Activated CD4-positive, alpha-beta T cell treated with anti-CD3 and anti-CD28 coated beads, Interleukin-2, amount 50 U/mL, for 4 hours (primary cell): ENCODE results near the gene FBXW9.
A peak's percentile ranks its signal among the peaks of the same experiment; 100 is the strongest.
"Not testable (repeated sequence)": the region's sequence is repeated elsewhere in the genome, so short reads cannot be mapped to it uniquely, and the experiment has no call there.

Source experiments
- DNase-seq, 2 experiments: peaks; one replicate each; pipeline ENCODE4 v3.0.0-alpha.2; 2020

FBXW9 gene

DNA sequence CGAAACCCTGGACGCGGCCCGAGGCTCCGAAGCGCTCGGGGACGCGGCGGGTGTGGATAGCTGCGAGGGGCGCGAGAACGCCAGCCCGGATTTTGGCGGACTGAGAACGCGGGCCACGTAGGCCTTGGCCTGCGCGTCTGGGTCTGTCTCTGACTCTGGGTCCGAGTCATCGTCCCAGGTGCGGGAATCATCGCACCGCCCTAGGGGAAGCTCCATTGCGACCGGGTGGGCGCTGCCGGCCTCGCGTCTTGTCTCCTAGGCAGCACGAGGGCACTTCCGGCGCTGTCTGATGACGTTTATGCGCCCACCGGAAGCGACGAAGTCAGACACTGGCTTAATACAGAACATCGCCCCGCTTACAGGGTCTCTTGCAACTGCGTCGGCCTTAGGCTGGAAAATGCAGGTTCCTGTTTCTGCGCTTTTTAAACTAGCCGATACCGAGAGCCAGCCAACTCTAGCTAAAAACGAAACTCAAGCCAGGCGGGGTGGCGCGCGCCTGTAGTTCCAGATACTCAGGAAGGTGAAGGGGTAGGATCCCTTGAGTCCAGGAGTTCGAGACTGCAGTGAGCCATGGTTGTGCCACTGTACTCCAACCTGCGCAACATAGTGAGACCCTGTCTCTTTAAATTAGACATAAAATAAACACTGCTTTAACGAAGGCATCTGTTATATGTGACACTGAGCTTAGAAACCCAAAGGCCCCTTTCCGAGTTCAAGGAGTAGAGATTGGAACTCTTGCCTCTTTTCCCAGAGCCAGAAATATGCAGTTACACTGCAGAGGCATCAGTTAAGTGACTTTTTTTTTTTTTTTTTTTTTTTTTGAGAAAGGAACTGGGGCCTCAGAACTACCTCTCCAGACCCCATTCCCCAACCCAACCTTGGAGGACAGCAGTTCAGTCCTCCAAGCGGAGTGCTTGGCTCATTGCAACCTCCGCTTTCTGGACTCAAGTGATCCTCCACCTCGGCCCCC lies at the start of gene FBXW9:
FBXW9 (minus strand) TSS at position 266 of the 970 bp plus-strand sequence; CDS start at position 216, 50 bp downstream.
- peak; percentile 97 to 98 for DNase-seq

- no peak for DNase-seq
These were observed 48.9 kb upstream of the FBXW9 start for GRCh38 chr19:12745166-12745897.

- no peak for DNase-seq
These were observed 41.5 kb upstream of the FBXW9 start for GRCh38 chr19:12737835-12738351.

GRCh38 chr19:12736995-12737834 lies 40.8 kb upstream of the FBXW9 start, which contains the start of gene GET3:
GET3 (plus strand) TSS chr19:12737497; CDS start chr19:12737506, 9 bp downstream.
- DNase-seq = peak; percentile 70 to 75

GRCh38 chr19:12733369-12734214 lies 37.2 kb upstream of the FBXW9 start:
- DNase-seq = peak in 1 of 2 experiments; percentile 15

GRCh38 chr19:12731337-12731736 lies 34.9 kb upstream of the FBXW9 start:
- DNase-seq = no peak

DNA sequence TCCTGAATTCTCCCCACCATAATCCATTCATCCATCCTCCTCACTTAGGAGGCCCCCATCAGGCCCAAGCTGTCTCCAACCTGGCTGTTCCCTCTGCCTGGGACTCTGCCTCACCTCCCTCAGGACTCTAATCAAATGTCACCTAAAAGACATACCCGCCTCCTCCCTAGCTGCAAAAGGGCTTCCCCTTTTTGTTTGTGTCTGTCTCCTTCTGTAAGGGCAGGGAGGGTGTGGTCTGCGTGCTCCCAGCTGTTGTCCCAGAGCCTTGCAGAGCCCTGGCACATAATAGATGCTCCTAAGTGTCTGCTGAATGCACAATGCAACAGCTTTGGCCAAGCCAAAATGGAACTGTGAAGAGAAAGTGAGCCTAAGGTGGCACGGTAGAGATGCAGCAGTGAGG lies 33.6 kb upstream of the FBXW9 start:
- DNase-seq = no peak

DNA sequence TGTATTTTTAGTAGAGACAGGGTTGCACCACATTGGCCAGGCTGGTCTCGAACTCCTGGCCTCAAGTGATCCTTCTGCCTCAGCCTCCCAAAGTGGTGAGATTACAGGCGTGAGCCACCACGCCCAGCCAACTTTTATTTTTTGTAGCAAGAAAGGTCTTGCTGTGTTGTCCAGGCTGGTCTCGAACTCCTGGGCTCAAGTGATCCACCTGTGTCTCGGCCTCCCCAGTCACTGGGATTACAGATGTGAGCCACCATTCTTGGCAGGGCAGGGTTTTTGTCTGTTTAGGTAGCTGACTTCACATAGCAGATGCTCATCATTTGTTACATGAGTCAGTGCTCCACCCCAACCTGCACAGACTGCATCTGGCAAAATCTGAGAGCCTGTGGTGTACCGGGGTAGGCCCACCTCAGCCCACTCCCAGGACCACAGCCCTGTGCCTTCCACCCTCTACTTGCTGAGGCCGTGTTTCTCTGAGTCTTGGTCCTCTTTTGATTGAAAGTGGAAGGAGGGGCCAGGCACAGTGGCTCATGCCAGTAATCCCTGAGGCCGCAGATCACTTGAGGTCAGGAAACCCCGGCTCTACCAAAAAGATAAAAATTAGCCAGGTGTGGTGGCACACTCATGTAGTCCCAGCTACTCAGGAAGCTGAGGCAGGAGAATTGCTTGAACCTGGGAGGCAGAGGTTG lies 31.5 kb upstream of the FBXW9 start:
- DNase-seq = no peak

GRCh38 chr19:12726988-12727316 lies 30.5 kb upstream of the FBXW9 start:
- no peak for DNase-seq

GRCh38 chr19:12725612-12726011 lies 29.2 kb upstream of the FBXW9 start:
- DNase-seq = not testable (repeated sequence)

- peak; percentile 64 to 65 for DNase-seq
These were observed 27.4 kb upstream of the FBXW9 start, which contains the start of gene TNPO2 for GRCh38 chr19:12723641-12724426. TNPO2 (minus strand) TSS chr19:12723932; CDS start chr19:12720977, 2,955 bp downstream.

DNA sequence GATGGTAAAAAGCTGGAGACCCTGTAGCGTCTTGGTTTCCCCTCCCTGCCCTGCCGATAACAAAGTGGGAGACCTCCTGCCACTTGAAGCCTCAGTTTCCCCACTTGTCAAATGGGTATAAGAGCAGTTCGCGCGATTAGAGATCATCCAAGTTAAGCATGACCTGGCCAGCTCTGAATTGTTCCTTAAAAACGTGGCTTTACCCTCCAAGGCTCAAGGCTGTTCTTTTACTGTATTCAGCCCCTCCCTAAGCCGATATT lies 26.9 kb upstream of the FBXW9 start:
- DNase-seq = no peak

- DNase-seq = peak; percentile 88 to 91
These were observed 26.3 kb upstream of the FBXW9 start for GRCh38 chr19:12722566-12723380.

DNA sequence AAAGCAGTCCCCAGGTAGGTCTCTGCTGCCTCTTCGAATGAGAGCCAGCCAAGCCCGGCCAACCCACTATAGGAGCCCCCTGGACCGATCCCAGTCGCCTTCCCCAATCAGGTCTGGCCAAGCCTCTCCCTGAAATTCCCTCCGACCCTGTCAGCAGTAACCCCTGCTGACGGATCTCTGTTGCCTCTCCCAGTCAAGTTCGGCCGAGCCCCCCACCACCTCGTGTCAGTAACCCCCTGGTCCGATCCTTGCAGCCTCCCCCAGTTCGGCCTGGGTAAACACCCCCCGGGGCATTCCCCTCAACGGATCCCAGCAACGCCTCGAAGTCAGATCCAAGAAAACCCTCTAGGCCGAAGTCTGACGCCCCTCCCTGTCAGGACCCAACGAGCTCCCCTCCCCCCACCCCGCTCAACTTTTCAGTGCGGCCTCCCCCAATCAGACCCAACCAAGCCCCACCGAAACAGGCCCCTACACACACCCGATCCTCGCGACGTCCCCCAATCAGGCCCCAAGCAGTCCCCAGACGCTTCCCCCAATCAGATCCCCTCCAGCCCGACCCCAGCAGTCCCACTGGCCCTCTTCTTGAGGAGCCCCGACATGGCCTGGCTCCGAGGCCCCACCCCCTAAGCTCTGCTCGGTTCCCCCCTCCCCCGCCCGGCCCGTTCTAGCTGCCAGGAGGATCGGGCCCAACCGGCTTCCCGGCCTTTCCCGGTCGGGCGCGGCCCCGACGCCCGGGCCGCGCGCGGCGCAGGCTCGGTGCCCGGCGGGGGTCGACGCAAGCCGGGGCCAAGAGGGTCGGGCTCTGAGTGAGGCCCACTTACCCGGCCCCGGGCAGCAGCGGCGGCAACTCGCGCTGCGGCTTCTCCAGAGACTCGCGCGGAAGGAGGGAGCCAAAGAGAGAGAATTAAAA lies 25.5 kb upstream of the FBXW9 start:
- peak; percentile 36 to 43 for DNase-seq

DNA sequence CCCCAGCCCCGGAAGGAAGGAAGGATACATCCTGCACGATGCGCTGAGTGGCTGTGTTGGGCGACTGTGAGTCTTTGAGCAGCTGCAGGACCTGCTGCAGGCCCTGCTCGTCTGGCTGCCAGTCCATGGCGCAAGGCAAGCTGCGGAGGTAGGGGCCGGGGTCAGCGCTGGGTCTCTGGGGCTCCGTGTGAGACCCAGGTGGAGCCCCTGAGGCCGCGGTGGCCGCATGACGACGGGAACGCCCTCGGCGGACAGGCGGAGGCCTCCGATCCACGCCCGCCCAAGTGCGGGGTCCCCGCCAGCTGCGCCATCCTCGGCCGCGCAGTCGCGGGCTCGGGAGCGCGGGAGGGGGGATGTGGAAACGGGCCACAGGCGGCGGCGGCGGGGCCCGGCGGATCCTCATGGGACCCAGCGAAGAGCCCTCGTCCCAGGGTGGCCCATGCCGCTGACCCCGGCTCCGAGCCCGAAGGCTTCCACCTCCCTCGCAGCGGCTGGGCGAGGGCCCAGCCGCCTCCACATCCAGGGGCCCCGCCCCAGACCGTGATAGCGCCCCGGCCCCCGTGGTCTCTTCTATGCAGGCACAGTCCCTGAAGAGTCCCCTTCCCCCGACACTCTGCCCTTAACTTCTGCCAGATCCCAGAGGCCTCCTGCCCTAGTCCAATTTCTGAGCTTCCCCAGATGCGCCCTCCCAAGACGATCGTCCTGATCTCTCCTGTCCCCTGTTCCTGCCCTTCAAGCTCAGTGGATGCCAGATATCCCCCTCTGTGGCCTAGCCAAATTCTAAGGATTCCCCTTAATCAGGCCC lies 24.6 kb upstream of the FBXW9 start:
- DNase-seq = peak in 1 of 2 experiments; percentile 8

- DNase-seq = no peak
These were observed 23.9 kb upstream of the FBXW9 start for GRCh38 chr19:12720296-12720695.

DNA sequence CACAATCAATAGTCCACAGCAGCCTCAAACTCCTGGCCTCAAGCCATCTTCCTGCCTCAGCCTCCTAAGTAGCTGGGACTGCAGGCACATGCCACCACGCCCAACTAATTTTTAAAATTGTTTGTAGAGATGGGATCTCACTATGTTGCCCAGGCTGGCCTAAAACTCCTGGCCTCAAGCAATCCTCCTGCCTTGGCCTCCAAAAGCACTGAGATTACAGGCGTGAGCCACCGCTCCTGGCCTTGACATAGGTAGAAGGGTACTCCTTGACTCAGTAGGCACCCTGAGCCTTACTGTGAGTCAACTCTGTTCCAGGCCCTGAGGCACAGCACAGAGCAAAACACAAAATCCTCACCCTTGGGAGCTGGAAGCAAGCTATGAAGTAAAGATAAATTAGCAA lies 19.5 kb upstream of the FBXW9 start:
- no peak for DNase-seq
